ENCODE data around the gene ZFYVE26.

ZFYVE26 gene

GRCh38 chr14:67762051-67762450, 54.3 kb downstream of the ZFYVE26 start:
- Histone ChIP-seq H3K36me3 (replicated peaks; ENCODE audit: low read depth, low read length) (peaks cover 53% of the 10 kb centered on the region), H3K79me2 (ENCODE audit: low read length) (no peaks in the 10 kb centered on the region), H4K20me1 (ENCODE audit: insufficient read depth, low read length) (peaks cover 4% of the 10 kb centered on the region; the same call in 1 of the 2 replicates), H3K27me3 (ENCODE audit: low read depth, low read length) (no peaks in the 10 kb centered on the region), H3K4me3 (ENCODE audit: low read length) (no peak overlapping the region), H3K9ac (ENCODE audit: low read length) (no peak overlapping the region), H3K9me3 (ENCODE audit: insufficient read depth, low read length) (no peaks in the 10 kb centered on the region), H3K4me2 (ENCODE audit: low read length) (no peak overlapping the region), H3K4me1 (ENCODE audit: low read length) (peaks cover 22% of the 10 kb centered on the region), H2AFZ (ENCODE audit: low read depth, low read length) (no peak overlapping the region), H3K27ac (ENCODE audit: low read length) (no peak overlapping the region)
- TF ChIP-seq EZH2phosphoT487 (IDR thresholded peaks at IDR 0.05; ENCODE audit: low read depth) = no peak
- TF ChIP-seq CTCF (IDR thresholded peaks at IDR 0.05; ENCODE audit: low read depth, low read length) = no peak

GRCh38 chr14:67759916-67760315, 56.5 kb downstream of the ZFYVE26 start:
- Histone ChIP-seq H3K4me2 (ENCODE audit: low read length) (no peak overlapping the region), H3K27ac (ENCODE audit: low read length) (no peak overlapping the region), H3K27me3 (ENCODE audit: low read depth, low read length) (no peaks in the 10 kb centered on the region), H3K79me2 (ENCODE audit: low read length) (no peaks in the 10 kb centered on the region), H3K4me3 (ENCODE audit: low read length) (no peak overlapping the region), H3K9me3 (ENCODE audit: insufficient read depth, low read length) (no peaks in the 10 kb centered on the region), H3K36me3 (replicated peaks; ENCODE audit: low read depth, low read length) (peaks cover 50% of the 10 kb centered on the region), H2AFZ (ENCODE audit: low read depth, low read length) (no peak overlapping the region), H3K4me1 (ENCODE audit: low read length) (peaks cover under 1% of the 10 kb centered on the region), H4K20me1 (ENCODE audit: insufficient read depth, low read length) (no peaks in the 10 kb centered on the region), H3K9ac (ENCODE audit: low read length) (no peak overlapping the region)
- TF ChIP-seq EZH2phosphoT487 (IDR thresholded peaks at IDR 0.05; ENCODE audit: low read depth) (no peak), CTCF (IDR thresholded peaks at IDR 0.05; ENCODE audit: low read depth, low read length) (no peak)

GRCh38 chr14:67757175-67757574, 59.2 kb downstream of the ZFYVE26 start:
- Histone ChIP-seq H2AFZ (ENCODE audit: low read depth, low read length) (no peak overlapping the region), H3K4me3 (ENCODE audit: low read length) (no peak overlapping the region), H3K4me2 (ENCODE audit: low read length) (no peak overlapping the region), H3K79me2 (ENCODE audit: low read length) (no peaks in the 10 kb centered on the region), H3K27ac (ENCODE audit: low read length) (no peak overlapping the region), H4K20me1 (ENCODE audit: insufficient read depth, low read length) (no peaks in the 10 kb centered on the region), H3K36me3 (replicated peaks; ENCODE audit: low read depth, low read length) (peaks cover 57% of the 10 kb centered on the region), H3K4me1 (ENCODE audit: low read length) (no peaks in the 10 kb centered on the region), H3K9ac (ENCODE audit: low read length) (no peak overlapping the region), H3K9me3 (ENCODE audit: insufficient read depth, low read length) (no peaks in the 10 kb centered on the region), H3K27me3 (ENCODE audit: low read depth, low read length) (no peaks in the 10 kb centered on the region)
- no peak for TF ChIP-seq CTCF (IDR thresholded peaks at IDR 0.05; ENCODE audit: low read depth, low read length)
- TF ChIP-seq EZH2phosphoT487 (IDR thresholded peaks at IDR 0.05; ENCODE audit: low read depth) = no peak

DNA sequence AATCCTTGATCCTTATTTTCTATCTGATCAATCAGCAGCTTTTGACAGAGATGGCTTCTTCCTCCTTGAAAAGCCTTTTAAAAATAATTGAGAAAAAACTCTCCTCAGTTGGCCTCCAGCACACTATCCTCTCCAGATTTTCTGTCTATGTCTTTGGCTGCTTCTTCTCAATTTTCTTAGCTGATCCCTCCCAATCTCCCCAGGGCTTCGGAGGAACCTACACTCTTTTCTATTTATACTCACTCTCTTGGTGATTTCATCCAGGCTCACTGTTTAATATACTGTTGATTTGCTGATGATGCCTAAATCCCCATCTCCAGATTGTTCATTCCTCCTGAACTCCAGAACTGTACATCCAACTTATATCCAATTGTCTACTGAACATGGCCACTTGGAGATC, 59.9 kb downstream of the ZFYVE26 start:
- H3K4me3 ChIP-seq (ENCODE audit: low read length) = no peak overlapping the region
- peaks cover 57% of the 10 kb centered on the region for H3K36me3 ChIP-seq (replicated peaks; ENCODE audit: low read depth, low read length)
- H3K4me1 ChIP-seq (ENCODE audit: low read length) = no peaks in the 10 kb centered on the region
- TF ChIP-seq EZH2phosphoT487 (IDR thresholded peaks at IDR 0.05; ENCODE audit: low read depth) = no peak
- TF ChIP-seq CTCF (IDR thresholded peaks at IDR 0.05; ENCODE audit: low read depth, low read length) = no peak
- H3K9ac ChIP-seq (ENCODE audit: low read length) = no peak overlapping the region
- H3K79me2 ChIP-seq (ENCODE audit: low read length) = no peaks in the 10 kb centered on the region
- no peaks in the 10 kb centered on the region for H3K9me3 ChIP-seq (ENCODE audit: insufficient read depth, low read length)
- H3K4me2 ChIP-seq (ENCODE audit: low read length) = no peak overlapping the region
- no peaks in the 10 kb centered on the region for H4K20me1 ChIP-seq (ENCODE audit: insufficient read depth, low read length)
- H3K27ac ChIP-seq (ENCODE audit: low read length) = no peak overlapping the region
- no peak overlapping the region for H2AFZ ChIP-seq (ENCODE audit: low read depth, low read length)
- H3K27me3 ChIP-seq (ENCODE audit: low read depth, low read length) = no peaks in the 10 kb centered on the region
